Measurements from ENCODE around the gene ADAMTS3.

Gene ADAMTS3

GRCh38 chr4:72394012-72394663, 174.9 kb downstream of the ADAMTS3 start:
- no peak for DNase-seq

DNA sequence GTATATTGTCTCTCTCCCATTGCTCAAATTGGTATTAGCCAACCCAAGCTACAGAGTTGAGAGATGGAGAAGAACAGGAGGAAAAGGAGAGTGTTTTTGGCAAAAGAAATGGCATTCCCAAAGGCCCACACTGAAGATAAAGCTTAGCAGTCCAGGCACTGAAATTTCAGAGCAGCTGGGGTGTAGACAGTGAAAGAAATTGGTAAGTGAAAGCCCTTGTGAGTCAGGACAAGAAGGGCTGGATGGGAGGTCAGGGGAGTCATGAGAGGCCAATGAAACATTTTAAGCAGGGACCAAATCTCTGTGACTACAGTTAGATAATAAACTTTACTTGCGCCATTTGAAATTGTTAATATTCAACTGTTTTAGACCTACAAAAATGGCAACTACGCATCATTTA, 177.7 kb downstream of the ADAMTS3 start:
- no peak for DNase-seq

DNA sequence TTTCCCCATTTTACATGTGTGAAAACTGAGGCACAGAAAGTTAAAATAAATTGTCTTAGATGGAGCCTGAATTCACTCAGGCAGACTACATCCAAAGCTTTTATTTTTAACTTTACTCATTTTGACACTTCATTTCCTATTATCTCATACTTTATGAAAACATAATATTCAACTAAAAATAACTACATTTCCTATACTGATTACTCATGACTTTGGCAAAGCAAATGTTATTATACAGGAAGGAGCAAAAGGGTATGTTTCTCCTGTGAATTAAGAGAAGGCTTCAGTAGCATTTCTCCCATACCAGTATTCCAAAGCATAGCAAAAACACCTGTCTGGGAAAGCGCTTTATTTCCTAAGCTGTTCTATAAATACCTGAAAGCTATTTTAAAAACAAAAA, 178.6 kb downstream of the ADAMTS3 start:
- no peak for DNase-seq

- DNase-seq, result no peak
These were observed 180.5 kb downstream of the ADAMTS3 start for GRCh38 chr4:72388521-72388920.

DNA sequence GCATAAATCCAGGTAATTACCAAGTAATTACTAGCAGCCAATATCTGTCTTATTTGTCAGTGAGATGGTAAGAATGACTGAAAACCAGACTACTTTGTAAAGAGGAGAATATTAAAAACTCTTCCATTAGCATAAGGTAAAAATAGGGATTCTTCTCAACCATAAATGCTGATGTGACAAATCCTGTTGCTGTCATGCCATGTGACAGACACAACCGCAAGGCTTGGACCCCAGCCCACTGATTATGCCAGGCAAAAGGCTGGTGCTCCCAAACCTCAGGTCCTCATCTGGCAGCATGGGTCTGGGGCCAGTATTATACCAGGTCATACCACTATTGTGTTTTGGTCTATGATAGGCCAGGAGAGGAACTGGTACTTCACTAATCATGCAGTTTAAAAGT, 181.1 kb downstream of the ADAMTS3 start:
- DNase-seq, result no peak

DNA sequence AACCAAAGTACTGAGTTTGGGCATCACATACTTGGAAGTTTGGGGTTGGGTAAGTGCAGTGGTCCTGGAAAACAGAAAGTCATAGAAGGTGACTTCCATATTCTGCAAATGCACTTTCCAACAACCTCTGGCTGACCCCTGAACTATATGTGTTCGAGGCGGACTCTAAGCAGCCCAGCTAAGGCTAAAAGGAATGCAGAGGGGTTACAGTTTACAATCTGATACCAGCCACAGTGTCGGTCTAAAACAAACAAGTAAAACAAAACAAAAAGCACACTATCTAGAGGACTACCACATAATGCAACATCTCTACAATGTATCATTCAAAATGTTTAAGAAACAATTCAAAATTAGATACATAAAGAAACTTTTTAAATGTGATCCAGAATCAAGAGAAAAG, 185.6 kb downstream of the ADAMTS3 start:
- DNase-seq, result no peak

DNA sequence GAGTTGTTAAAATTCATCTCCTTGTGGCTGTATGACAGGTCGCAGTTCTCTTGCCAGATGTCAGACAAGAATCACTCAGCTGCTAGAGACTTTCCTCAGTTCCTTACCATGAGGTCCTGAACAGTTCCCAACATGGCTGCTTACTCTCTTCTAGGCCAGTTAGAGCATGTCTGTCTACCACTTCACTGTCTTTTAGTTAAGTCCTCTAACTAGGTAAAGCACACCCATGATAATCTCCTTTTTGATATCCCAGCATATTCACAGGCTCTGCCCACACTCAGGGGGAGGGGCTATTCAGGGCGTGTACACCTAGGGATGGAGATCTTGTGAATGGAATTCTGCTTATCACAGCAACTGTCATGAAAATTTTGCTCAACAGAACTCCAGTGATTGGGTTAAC, 190.1 kb downstream of the ADAMTS3 start:
- DNase-seq, result no peak

DNA sequence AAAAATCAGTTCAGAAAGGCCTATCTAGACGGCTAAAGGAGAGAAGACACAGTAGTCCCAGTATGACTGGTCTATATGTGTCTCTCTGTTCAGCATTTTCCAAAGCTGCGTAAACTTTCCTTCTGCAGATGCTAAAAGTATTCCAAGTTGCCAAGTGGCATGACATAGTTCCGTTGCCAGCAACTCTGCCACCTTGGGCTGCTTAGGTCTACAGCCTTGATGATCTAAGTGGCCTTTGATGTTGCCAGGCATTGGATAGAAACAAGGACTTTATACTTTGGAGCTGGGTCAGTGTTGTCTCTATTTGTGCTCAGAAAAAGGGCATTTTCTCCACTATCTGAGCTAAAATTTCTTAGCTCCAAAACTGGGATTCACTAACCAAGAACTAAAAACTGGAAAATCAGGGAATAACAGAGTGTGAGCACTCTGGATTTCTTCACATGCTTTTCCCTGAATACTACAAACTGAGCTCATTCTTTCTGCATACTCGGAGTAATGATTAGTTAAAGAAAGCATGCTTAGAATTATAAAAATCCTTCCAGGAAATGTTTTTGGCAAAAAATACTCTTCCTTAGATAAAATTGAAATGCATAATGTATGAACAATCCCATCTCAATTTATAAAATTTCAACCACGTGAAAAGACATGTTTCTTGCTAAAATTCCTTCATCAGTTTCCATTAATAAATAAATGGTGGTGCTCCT, 191.4 kb downstream of the ADAMTS3 start:
- no peak for DNase-seq

- no peak for DNase-seq
These were observed 192.1 kb downstream of the ADAMTS3 start for GRCh38 chr4:72376901-72377300.

DNA sequence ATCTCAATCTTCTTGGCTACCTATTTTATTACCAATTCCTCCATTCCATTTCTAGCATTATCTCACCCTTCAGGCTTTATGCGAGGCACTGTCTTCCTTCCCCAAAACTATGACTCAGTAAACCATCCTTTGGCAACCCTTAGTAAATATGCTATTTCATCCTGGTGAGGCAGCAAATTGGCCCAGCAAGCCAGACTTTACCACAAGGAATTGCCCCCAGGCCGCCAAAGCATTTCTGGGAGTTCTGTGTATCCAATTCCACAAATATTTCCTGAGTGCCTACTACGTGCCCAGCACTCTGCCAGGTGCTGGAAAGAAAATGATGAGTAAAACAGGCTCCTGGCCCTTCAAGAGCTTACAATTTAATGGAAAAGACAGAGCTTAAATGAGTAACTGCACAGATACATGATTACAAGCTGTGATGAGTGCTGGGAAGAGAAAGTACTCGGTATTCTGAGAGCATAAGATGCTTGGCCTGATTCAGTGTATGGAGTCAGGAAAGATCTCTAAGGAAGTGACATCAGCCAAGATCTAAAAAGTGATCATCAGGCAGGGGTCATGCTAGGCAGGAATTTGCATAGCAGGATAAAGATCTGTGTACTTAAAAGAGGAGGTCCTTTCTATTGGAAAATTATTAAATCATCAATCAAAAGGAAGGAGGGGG, 193.8 kb downstream of the ADAMTS3 start:
- DNase-seq, result no peak

- no peak for DNase-seq
These were observed 194.9 kb downstream of the ADAMTS3 start for GRCh38 chr4:72374159-72374558.

DNA sequence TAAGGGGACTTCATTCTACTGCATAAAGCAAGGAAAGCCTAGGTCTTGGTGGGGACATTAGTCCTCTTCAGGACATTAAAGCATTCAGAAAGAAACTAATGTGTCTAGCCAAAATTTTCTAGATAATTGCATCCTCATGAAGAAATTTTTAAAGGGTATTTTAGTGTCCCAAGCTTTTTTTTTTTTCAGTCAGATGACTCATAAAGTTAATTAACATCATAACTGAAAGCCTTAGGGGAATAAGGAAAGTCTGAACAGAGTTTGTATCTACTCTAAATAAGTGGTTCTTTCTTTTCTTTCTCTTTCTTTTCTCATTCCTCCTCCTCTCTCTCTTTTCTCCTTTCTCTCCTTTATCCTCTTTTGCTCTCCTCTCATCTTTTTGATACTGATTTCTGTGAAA, 202.4 kb downstream of the ADAMTS3 start:
- no peak for DNase-seq

DNA sequence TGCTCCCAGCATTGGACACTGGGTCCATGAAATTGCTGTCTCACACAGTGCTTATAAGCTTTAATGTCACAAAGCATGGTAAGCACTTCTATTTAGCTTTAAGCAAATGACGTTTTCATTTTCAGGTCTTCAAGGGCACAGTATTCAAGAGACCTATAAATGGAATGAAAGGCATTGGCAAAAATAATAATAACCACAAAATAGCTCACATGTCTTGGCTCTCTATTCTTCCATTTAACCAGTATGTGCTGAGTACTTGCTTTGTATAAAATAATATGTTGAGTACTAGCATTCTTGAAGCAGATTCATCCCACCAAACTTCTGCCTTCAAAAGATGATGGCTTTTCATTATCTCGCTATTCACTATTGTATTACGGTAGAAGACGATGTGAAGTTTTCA, 203.0 kb downstream of the ADAMTS3 start:
- no peak for DNase-seq

DNA sequence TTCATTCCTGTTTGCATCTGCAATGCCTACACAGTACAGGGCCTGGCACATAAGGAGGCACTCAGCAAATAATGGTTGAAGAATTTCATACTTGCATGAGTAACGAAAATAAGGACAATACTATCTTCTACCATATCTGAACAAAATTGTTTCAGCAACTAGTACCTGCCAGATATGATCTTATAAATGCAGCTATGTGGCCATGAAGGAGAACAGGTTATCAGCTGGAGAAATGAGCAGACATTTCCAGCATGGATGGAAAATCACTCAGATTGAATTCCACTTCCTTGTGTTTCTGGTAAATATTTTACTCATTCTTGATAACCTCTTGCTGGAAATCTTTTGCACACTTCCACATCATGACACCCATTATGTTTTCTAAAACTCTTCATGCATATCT, 204.0 kb downstream of the ADAMTS3 start:
- DNase-seq, result no peak

DNA sequence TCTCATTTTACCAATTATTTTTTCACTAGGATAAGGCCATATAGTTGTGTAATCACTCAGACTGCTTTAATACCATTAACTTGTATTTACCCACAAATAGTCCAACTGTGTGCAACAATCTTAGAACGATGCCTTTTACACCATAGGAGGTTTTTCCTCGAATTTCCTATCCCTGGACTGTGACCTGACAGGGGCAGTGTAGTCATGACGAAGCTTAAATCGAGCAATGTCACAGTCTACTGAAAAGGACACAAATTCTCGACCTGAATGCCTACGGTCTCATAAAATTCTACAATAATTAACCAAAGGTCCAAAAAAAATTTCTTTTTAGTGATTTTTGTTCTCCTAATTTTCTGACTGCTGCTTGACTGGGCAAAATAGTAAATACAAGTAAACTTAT, 208.9 kb downstream of the ADAMTS3 start:
- no peak for DNase-seq

DNA sequence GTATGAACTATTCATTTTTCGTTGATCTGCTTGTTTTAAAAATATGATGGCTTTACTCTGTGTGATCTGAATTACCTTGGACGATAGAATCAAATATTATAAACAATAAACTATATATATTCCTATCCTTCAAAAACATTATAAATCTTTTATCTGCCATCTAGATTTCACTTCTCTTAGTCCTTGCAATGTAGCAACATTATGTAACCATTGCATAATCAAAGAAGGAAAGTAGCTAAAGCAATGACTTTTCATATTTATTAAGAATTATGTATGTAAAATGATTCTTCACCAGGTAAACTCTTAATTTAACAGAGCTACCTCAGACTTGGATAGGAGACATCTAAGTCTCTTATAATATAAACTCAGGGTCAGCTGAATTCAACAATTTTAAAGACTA, 210.5 kb downstream of the ADAMTS3 start:
- DNase-seq, result no peak

DNA sequence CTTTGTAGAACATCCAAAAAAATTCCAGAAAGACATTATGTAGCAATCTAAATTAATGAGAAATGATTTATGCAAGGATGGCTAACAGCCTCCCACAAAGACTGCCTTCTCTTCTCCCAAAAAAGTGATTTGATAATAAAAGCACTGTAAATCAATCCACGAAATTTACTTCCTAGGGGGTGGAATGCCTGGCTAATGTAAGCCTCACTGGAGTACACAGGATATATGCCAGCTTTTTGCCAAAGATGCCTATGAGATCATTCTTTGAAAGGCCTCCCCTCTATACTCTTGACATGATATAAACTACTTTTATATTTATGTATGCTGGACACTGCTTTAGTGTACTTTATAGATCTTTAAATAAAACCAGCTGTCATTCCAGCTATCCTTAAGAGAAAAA, 211.1 kb downstream of the ADAMTS3 start:
- no peak for DNase-seq

DNA sequence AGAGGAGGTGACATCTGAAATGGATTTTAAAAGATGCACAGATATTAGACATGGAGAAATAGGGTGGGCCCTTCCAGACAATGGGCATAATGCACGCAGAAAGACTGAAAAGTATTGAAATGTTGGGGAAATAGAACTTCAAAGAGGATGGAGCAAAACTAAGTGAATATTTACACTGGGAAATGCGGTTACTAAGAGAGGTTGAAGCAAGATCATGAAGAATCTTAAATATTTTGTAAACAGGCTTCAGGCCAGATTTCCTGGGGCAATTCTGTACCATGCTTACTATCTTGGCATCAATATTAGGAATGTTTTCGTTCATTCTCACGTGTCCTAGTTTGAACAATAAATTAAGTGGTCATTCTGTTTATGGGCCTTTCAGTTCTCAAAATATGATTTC, 216.3 kb downstream of the ADAMTS3 start:
- DNase-seq, result no peak

- no peak for DNase-seq
These were observed 217.5 kb downstream of the ADAMTS3 start for GRCh38 chr4:72351521-72351920.

DNA sequence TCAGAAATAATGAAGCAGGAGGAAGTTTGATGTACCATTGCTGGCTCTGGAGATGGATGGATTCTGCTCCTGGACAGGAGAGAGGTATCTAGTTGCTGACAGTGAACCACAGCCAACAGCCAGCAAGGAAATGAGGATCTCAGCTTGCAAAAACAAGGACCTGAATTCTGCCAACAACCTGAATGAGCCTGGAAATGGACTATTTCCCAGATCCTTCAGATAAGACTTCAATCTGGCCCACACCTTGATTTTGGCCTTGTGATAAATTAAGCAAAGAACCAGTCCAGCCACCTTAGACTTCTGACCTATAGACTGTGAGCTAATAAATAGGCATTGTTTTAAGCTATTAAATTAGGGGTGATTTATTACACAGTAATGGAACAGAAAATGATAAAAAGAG, 220.3 kb downstream of the ADAMTS3 start:
- no peak for DNase-seq

GRCh38 chr4:72344418-72344817, 224.6 kb downstream of the ADAMTS3 start:
- DNase-seq, result no peak

- DNase-seq, result no peak
These were observed 227.6 kb downstream of the ADAMTS3 start for GRCh38 chr4:72341432-72341820.

- DNase-seq, result no peak
These were observed 228.1 kb downstream of the ADAMTS3 start for GRCh38 chr4:72340803-72341431.

- DNase-seq, result no peak
These were observed 231.0 kb downstream of the ADAMTS3 start for GRCh38 chr4:72338060-72338459.

Data from right forelimb (tissue), 1 donor.